Aorta (tissue), 5 donors: ENCODE measurements around the gene HS3ST1. TPM values are rescaled to one million over a fixed set of nuclear protein-coding genes. Genes with fewer than 3 reads are reported as not detected.

Experiments used
- ATAC-seq: fragments of 200-7000 bp; cut with Tn5 transposase; one replicate; pipeline ENCODE4 v1.9.1; 2022; ENCODE audit warnings: moderate library complexity; ENCODE audit not compliant: low FRiP score
- DNase-seq, 2 donors: peaks; one replicate each; pipeline ENCODE4 v3.0.0-alpha.2; 2020
- H3K27ac ChIP-seq, 2 donors: one replicate each; pipeline ENCODE4 v1.5.1; 2013; ENCODE audit warnings: low read length in 2 of 2, mild to moderate bottlenecking in 2 of 2, moderate library complexity in 2 of 2, control low read depth in 1 of 2, inconsistent platforms in 1 of 2, low read depth in 1 of 2
- H3K27me3 ChIP-seq, 2 donors: one replicate each; pipeline ENCODE4 v1.6.1; 2013; ENCODE audit warnings: control low read depth in 1 of 2, low read length in 1 of 2, mild to moderate bottlenecking in 1 of 2, moderate library complexity in 1 of 2; ENCODE audit not compliant: insufficient read depth in 2 of 2, control insufficient read depth in 1 of 2
- H3K36me3 ChIP-seq, 2 donors: one replicate each; pipeline ENCODE4 v1.6.1; 2013; ENCODE audit warnings: control low read depth in 1 of 2, low read length in 1 of 2, mild to moderate bottlenecking in 1 of 2; ENCODE audit not compliant: insufficient read depth in 2 of 2, control insufficient read depth in 1 of 2
- H3K4me1 ChIP-seq, 2 donors: one replicate each; pipeline ENCODE4 v1.6.1; 2013; ENCODE audit warnings: low read length in 2 of 2, control low read depth in 1 of 2, mild to moderate bottlenecking in 1 of 2, moderate library complexity in 1 of 2; ENCODE audit not compliant: insufficient read depth in 2 of 2, control insufficient read depth in 1 of 2
- H3K4me3 ChIP-seq, 2 donors: one replicate each; pipeline ENCODE4 v1.5.1; 2013; ENCODE audit warnings: low read length in 2 of 2, control low read depth in 1 of 2, mild to moderate bottlenecking in 1 of 2
- H3K9me3 ChIP-seq: one replicate; pipeline ENCODE4 v1.6.1; 2013; ENCODE audit warnings: mild to moderate bottlenecking, low read length; ENCODE audit not compliant: control insufficient read depth
- WGBS, 2 donors: extraction: QIAGEN DNeasy Blood & Tissue Kit; methylation state at CpG; one replicate each; pipeline ENCODE4 v1.1.7; 2013; 5-methylcytosine and 5-hydroxymethylcytosine counted together
- intact Hi-C, 2 donors: fragments of 100-400 bp; cut with DNase I; formaldehyde crosslinking; loops; one replicate each; pipeline versions ENCODE4 v1.14.2 to v1.15.0; 2022
- polyA plus RNA-seq, 2 donors: library from polyadenylated mRNA; stranded (reverse); fragments of 200-250 nt; gene quantifications; one replicate each; pipeline ENCODE4 v1.2.3, GENCODE V29; 2013
- total RNA-seq, 2 donors: library from RNA; stranded (reverse); fragmentation: NEBNext Ultra II Directional; extraction: Animal tissue kit (Norgen Biotek cat#: 25700); gene quantifications; one replicate each; pipeline ENCODE4 v1.2.1, GENCODE V29; 2021
- donor health status: healthy with polysubstance abuse.
- donor health status: Bipolar disorder and iron deficiency.
- donor health status: DM: no; HTN: no; CAD: no.
- donor health status: DM: no; HTN: no; CAD: no.
- donor health status: DM: yes; HTN: yes; CAD: no.

HS3ST1 gene
- total and polyA plus RNA-seq, 4 donors: 0.15 to 6.9 (median 2.3) TPM

DNA sequence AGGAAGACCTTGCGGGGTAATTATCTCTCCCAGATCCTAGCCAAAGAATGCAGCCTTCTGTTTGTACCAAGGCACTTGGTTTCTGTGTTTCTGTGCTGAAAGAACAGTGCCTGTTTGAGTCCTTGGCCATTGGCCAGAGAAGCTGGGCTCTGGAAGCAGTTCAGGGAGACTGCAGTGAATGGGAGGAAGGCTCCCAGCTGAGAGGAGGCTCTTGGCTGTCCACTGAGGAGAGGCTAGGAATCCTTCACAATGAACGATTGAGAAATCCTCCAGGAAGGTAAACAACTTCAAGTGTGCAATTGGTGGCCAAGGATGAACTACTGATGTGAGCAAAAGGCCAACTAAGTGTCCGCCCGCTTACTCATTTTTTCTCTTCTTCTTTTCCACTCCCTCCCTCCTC lies 61.3 kb downstream of the HS3ST1 start:
- H3K27me3 ChIP-seq: no peaks in the 10 kb centered on the region
- H3K36me3 ChIP-seq: no peaks in the 10 kb centered on the region
- WGBS, 2 donors: 45 to 50% methylated on average over 4 of the region's 4 CpGs
- ATAC-seq: peak; percentile 76
- H3K4me1 ChIP-seq: no peaks in the 10 kb centered on the region
- no peak overlapping the region for H3K4me3 ChIP-seq
- DNase-seq: peak in 1 of 2 donors; percentile 72
- no peak overlapping the region for H3K27ac ChIP-seq
- H3K9me3 ChIP-seq: no peaks in the 10 kb centered on the region
- intact Hi-C loops: no loop called here

DNA sequence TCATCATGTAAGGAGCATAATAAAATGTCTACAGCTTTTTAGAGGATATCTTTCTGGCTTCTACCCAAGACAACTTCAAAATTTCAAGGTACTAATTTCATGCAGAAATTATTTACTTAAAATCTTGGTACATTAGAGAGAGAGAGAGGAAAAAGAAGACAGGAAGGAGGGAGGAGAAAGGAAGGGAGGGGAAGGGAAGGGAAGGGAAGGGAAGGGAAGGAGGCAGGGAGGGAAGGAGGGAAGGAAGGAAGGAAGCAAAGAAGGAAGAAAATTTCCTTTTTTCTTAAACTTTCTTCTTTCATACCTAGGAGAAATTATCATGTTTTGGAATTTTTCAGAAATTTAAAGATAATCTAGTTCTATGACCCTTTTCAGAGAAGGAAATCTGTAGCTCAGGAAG lies 61.8 kb downstream of the HS3ST1 start:
- intact Hi-C loops: no loop called here
- Histone ChIP-seq H3K36me3 (no peaks in the 10 kb centered on the region), H3K4me3 (no peak overlapping the region), H3K27ac (no peak overlapping the region), H3K4me1 (no peaks in the 10 kb centered on the region), H3K9me3 (no peaks in the 10 kb centered on the region), H3K27me3 (no peaks in the 10 kb centered on the region)
- DNase-seq (no peak), ATAC-seq (no peak)

DNA sequence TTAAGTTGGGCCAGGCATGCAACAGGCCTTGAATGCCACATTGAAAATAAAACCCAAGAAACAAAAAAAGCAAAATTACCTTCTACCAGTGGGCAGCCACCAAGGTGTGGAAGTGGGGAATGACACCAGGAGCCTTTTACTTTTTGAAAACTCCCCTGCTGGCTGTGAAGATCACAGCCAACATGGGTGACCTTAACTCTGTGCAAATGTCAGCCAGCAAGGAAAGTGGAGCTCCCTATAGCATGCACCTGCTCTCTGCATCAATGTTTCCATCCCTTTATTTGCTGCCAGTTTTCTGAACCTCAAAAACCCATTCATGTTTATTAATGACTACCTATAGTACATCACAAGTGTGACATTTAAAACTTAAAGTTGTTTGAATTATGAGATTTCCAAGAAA lies 63.7 kb downstream of the HS3ST1 start:
- intact Hi-C loops: no loop called here
- DNase-seq (no peak), ATAC-seq (no peak)
- Histone ChIP-seq H3K4me3 (no peak overlapping the region), H3K9me3 (no peaks in the 10 kb centered on the region), H3K27me3 (no peaks in the 10 kb centered on the region), H3K36me3 (no peaks in the 10 kb centered on the region), H3K4me1 (no peaks in the 10 kb centered on the region), H3K27ac (no peak overlapping the region)

DNA sequence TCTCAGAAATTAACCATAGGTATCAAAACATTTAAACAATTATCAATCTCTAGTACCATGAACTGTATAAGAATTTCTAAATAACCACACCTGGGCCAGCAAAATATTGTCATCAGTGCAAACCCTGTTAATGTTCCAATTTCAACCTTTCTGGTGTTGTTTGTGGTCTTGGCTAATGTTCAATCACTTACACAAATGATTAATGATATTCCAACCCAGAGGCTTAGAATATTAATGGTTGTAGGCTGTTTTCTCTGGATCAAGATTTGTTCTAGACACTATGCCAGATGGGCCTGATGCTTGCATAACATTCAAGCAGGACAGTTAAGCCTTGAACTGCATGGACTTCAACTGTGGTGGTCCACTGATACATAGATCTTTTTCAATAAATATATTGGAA lies 69.1 kb downstream of the HS3ST1 start:
- intact Hi-C loops: no loop called here
- ATAC-seq (no peak), DNase-seq (no peak)
- Histone ChIP-seq H3K27ac (no peak overlapping the region), H3K27me3 (no peaks in the 10 kb centered on the region), H3K4me1 (no peaks in the 10 kb centered on the region), H3K36me3 (no peaks in the 10 kb centered on the region), H3K9me3 (no peaks in the 10 kb centered on the region), H3K4me3 (no peak overlapping the region)

DNA sequence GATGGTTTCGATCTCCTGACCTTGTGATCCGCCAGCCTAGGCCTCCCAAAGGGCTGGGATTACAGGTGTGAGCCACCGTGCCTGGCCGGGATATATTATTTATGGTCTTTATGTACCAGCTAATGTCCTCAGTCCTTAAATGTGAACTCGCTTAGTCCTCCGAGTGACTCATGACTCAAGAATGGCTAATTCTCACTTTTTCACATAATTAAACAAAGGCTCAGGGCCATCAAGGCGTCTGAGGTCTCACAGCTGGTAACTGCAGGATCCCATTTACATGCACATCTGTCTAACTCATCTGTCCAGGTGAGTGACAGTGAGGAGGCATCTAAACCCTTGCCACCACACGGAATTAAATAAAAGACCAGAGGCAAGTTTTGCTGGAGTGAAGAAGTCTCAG lies 73.5 kb downstream of the HS3ST1 start:
- intact Hi-C loops: no loop called here
- WGBS, 2 donors: 89 to 93% methylated on average over 8 of the region's 8 CpGs
- Histone ChIP-seq H3K27ac (no peak overlapping the region), H3K9me3 (no peaks in the 10 kb centered on the region), H3K4me1 (no peaks in the 10 kb centered on the region), H3K4me3 (no peak overlapping the region), H3K36me3 (no peaks in the 10 kb centered on the region), H3K27me3 (no peaks in the 10 kb centered on the region)
- DNase-seq (no peak), ATAC-seq (no peak)

DNA sequence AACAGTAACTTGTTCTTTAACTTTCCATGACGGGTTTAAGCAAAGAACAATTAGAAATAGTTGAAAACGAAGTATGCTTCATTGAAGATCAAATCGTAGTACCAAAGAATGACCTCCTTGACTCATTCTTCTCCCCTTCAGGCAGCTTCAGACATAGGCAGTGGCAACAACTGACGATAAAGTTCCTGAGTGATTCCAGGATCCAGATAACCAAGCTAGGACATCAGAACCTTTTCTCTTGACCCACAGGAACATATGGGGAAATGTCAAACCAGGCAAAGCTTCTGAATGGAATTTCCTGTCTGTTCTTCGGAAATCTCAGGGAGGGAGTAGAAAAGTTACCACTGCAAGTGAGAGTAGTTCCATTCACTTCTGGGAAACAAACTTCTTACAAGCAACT lies 74.2 kb downstream of the HS3ST1 start:
- Histone ChIP-seq H3K4me1 (no peaks in the 10 kb centered on the region), H3K27ac (no peak overlapping the region), H3K4me3 (no peak overlapping the region), H3K9me3 (no peaks in the 10 kb centered on the region), H3K36me3 (no peaks in the 10 kb centered on the region), H3K27me3 (no peaks in the 10 kb centered on the region)
- no peak for DNase-seq
- intact Hi-C loops: no loop called here
- WGBS, 2 donors: 90 to 91% methylated on average over 5 of the region's 5 CpGs
- no peak for ATAC-seq

DNA sequence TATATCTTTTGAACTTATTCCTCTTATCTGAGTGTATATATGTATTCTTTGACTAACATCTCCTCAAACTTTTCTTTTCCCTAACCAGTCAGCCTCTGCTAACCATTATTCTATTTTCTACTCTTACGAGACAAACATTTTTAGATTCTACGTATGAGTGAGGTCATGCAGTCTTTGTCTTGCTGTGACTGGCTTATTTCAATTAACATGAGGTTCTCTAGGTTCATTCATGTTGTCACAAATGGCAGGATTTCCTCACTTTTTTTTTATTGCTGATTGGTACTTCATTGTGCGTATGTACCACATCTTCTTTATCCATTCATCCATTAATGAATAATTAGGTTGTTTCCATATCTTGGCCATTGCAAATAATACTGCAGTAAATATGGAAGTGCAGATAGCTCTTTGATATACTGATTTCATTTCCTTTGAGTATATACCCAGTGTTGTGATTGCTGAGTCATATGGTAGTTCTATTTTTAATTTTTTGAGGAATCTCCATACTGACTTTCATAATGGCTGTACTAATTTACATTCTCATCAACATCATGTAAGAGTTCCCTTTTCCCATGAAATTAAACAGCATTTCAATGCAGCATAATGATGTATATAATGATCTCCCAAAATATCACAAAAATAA lies 80.1 kb downstream of the HS3ST1 start:
- no peak for DNase-seq
- no peak overlapping the region for H3K27ac ChIP-seq
- no peaks in the 10 kb centered on the region for H3K36me3 ChIP-seq
- intact Hi-C loops: no loop called here
- ATAC-seq: no peak
- H3K4me3 ChIP-seq: no peak overlapping the region
- no peaks in the 10 kb centered on the region for H3K4me1 ChIP-seq
- H3K9me3 ChIP-seq: no peaks in the 10 kb centered on the region
- no peaks in the 10 kb centered on the region for H3K27me3 ChIP-seq
- WGBS, 2 donors: 85 to 86% methylated on average over 3 of the region's 3 CpGs

DNA sequence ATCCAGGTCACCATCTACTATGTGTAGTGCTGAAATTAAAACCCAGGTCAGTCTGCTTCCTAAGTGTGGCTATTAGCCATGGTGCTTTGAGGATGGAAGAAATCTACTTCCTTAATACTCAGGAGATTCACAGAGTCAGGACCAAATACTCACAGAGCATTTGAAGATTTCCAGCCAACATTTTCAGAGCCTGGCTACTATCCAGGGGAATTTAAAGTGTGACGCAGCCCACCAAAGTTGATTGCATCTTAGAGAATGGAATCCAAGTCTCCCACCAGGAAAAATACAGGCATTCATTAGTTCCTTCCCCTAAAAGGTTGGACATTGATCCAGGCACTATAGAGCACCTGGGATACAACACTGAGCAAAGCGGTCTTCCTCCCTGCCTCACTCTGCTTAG lies 83.8 kb downstream of the HS3ST1 start:
- 52 to 54% methylated on average over 2 of the region's 2 CpGs for WGBS, 2 donors

DNA sequence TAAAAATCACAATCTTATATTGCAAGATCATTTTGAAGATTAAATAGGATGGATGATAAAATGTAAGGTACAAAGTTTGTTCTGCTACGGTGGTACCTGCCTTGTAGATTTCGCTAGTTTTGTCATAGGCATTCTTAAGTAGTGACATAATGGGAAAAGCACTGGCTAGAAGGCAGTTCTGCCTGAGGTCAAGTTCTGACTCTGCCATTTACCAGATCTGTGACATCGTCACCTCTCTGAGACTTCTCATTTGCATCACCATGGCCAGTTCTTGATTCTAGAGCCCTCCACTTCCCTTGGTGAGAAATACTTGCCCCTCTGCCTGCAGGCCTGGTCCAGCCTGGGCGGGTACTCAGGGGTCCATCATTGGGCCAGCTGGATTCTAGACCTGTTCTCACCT lies 85.2 kb downstream of the HS3ST1 start:
- ATAC-seq: no peak
- H3K36me3 ChIP-seq: no peaks in the 10 kb centered on the region

More for the DNA sequence above, 83.8 kb downstream of the HS3ST1 start:
- H3K4me3 ChIP-seq: no peak overlapping the region
- no peaks in the 10 kb centered on the region for H3K9me3 ChIP-seq
- no peak for DNase-seq
- no peaks in the 10 kb centered on the region for H3K27me3 ChIP-seq
- H3K27ac ChIP-seq: no peak overlapping the region
- no peaks in the 10 kb centered on the region for H3K36me3 ChIP-seq
- H3K4me1 ChIP-seq: no peaks in the 10 kb centered on the region
- no peak for ATAC-seq
- intact Hi-C loops: no loop called here

More for the DNA sequence above, 85.2 kb downstream of the HS3ST1 start:
- intact Hi-C loops: no loop called here
- 82 to 84% methylated on average over 4 of the region's 4 CpGs for WGBS, 2 donors
- H3K27ac ChIP-seq: no peak overlapping the region
- H3K4me3 ChIP-seq: no peak overlapping the region
- no peaks in the 10 kb centered on the region for H3K9me3 ChIP-seq
- no peaks in the 10 kb centered on the region for H3K27me3 ChIP-seq
- no peak for DNase-seq
- H3K4me1 ChIP-seq: no peaks in the 10 kb centered on the region
